ENCODE data around the gene GIPR. TPM values are rescaled to one million over a fixed set of nuclear protein-coding genes. Genes with fewer than 3 reads are reported as not detected.
A peak's percentile ranks its signal among the peaks of the same experiment; 100 is the strongest.

Gene GIPR
- total RNA-seq, 1 donor from 2014 or later: 27.2 TPM

DNA sequence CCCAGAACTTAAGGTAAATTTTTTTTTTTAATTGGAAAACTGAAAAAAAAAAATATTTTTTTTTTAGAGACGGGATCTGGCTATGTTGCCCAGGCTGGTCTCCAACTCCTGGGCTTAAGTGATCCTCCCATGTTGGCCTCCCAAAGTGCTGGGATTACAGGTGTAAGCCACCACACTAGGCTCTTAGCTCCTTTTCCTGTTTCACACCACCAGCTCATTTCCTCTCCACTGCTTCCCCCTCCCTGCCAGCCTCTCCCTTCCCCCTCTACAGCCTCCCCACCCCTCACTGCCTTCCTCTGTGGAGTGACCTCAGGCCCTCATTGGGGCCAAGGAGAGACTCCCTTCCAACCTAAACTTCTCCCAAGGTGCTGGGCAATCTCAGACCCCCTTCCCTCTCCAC is 4.2 kb upstream of the GIPR start:
- TF ChIP-seq, protein P1, sequence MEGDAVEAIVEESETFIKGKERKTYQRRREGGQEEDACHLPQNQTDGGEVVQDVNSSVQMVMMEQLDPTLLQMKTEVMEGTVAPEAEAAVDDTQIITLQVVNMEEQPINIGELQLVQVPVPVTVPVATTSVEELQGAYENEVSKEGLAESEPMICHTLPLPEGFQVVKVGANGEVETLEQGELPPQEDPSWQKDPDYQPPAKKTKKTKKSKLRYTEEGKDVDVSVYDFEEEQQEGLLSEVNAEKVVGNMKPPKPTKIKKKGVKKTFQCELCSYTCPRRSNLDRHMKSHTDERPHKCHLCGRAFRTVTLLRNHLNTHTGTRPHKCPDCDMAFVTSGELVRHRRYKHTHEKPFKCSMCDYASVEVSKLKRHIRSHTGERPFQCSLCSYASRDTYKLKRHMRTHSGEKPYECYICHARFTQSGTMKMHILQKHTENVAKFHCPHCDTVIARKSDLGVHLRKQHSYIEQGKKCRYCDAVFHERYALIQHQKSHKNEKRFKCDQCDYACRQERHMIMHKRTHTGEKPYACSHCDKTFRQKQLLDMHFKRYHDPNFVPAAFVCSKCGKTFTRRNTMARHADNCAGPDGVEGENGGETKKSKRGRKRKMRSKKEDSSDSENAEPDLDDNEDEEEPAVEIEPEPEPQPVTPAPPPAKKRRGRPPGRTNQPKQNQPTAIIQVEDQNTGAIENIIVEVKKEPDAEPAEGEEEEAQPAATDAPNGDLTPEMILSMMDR (IDR thresholded peaks at IDR 0.05; ENCODE audit: unreplicated experiment): no peak
- H3K36me3 Mint-ChIP-seq (ENCODE audit: insufficient read depth): no peaks in the 10 kb centered on the region
- DNase-seq (ENCODE audit: low spot score, unreplicated experiment): no peak
- no peaks in the 10 kb centered on the region for H3K27me3 Mint-ChIP-seq
- H3K4me1 Mint-ChIP-seq (ENCODE audit: low read depth): peaks cover 20% of the 10 kb centered on the region
- H3K9me3 Mint-ChIP-seq (ENCODE audit: low read depth): no peaks in the 10 kb centered on the region
- no peak overlapping the region for H3K27ac Mint-ChIP-seq
- H3K4me3 Mint-ChIP-seq (ENCODE audit: low read depth): no peak overlapping the region

DNA sequence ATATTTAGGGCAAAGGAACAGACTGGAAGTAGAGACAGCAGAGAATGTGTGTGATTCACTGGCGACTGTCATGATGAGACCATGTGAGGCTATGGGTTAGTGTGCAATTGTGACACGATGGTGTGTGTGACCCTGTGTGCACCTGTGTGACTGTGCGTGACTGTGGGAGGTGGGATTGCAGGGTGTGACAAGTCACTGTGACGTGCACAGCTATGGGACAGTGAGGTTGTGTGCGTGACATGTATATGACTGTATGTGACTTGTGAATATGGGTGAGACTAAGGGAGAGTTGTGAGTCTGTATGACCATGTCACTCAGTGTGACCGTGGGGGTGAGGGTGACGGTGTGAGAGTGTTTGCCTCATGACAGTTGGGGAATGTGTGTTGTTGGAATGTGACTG is 3.4 kb upstream of the GIPR start:
- Mint-ChIP-seq H3K27ac (peak overlapping the region; percentile 12), H3K36me3 (ENCODE audit: insufficient read depth) (no peaks in the 10 kb centered on the region)

DNA sequence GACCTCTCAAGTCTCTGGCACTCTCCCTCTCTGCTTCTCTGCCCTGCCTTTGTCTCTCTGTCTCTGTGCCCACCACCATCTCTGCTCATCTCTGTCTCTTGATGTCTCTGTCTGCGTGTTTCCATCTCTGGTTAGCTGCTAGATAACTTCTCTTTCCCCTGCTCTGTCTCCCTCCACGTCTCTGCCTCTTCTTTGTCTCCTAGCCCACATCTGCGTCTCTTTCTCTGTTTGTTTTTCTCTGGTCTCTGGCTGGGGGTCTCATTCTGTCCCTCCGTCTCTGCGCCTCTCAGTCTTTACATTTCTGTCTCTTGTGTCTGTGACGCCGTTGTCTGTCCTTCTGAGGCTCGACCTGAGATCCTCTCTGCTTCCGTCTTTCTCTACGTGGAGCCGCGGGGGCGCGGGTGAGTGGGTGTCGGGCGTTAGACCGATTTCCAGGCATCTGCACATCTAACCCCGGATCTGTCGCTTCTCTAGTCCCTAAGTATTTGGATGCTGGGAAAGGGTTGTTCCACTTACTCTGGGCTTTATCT is 386 bp downstream of the GIPR start:
- no peak for DNase-seq (ENCODE audit: low spot score, unreplicated experiment)
- peaks cover 3% of the 10 kb centered on the region for H3K36me3 Mint-ChIP-seq (ENCODE audit: insufficient read depth)
- peak overlapping the region; percentile 75 for H3K4me3 Mint-ChIP-seq (ENCODE audit: low read depth)
- TF ChIP-seq, protein P1 (IDR thresholded peaks at IDR 0.05; ENCODE audit: unreplicated experiment): no peak
- H3K4me1 Mint-ChIP-seq (ENCODE audit: low read depth): peaks cover 19% of the 10 kb centered on the region
- peak overlapping the region; percentile 34 for H3K27ac Mint-ChIP-seq
- peaks cover 2% of the 10 kb centered on the region for H3K27me3 Mint-ChIP-seq
- H3K9me3 Mint-ChIP-seq (ENCODE audit: low read depth): no peaks in the 10 kb centered on the region

More for the DNA sequence above, 3.4 kb upstream of the GIPR start:
- Mint-ChIP-seq H3K4me3 (ENCODE audit: low read depth) (no peak overlapping the region), H3K27me3 (no peaks in the 10 kb centered on the region), H3K9me3 (ENCODE audit: low read depth) (no peaks in the 10 kb centered on the region), H3K4me1 (ENCODE audit: low read depth) (peaks cover 18% of the 10 kb centered on the region)
- TF ChIP-seq, protein P1 (IDR thresholded peaks at IDR 0.05; ENCODE audit: unreplicated experiment): no peak
- no peak for DNase-seq (ENCODE audit: low spot score, unreplicated experiment)

DNA sequence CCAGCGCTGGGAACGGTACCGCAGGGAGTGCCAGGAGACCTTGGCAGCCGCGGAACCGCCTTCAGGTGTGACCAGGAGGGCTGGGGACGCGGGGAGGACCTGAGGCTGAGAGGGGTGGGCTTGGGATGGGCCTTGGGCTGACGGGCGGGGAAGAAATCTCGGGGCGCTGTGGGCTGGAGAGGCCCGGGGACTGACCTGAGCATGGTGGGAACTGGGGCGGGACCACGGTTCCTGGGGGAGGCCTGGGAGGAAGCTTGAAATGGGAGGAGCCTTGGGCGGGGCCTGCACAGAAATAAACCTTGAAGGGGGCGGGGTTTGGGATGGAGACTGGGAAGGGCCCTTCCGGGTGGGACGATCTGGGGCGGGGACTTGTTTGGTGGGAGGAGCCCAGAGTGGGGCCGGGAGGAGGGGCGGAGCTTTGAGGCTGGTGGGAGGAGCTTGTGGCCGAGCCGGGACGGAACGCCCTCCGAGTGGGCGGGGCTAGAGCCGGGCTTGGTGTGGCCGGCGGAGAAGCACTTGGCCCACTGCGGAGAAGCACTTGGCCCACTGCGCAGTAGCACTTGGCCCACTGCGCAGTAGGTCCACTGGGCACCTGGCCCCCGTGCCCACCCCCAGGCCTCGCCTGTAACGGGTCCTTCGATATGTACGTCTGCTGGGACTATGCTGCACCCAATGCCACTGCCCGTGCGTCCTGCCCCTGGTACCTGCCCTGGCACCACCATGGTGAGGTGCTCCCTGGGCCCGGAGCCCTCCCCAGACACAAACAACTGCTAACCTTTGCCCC is 2.8 kb downstream of the GIPR start:
- Mint-ChIP-seq H3K4me1 (ENCODE audit: low read depth) (peaks cover 17% of the 10 kb centered on the region), H3K9me3 (ENCODE audit: low read depth) (no peaks in the 10 kb centered on the region), H3K27me3 (peaks cover 2% of the 10 kb centered on the region), H3K27ac (no peak overlapping the region), H3K4me3 (ENCODE audit: low read depth) (peak overlapping the region; percentile 59), H3K36me3 (ENCODE audit: insufficient read depth) (peaks cover 3% of the 10 kb centered on the region)
- DNase-seq (ENCODE audit: low spot score, unreplicated experiment): peak; percentile 59
- TF ChIP-seq, protein P1 (IDR thresholded peaks at IDR 0.05; ENCODE audit: unreplicated experiment): no peak

DNA sequence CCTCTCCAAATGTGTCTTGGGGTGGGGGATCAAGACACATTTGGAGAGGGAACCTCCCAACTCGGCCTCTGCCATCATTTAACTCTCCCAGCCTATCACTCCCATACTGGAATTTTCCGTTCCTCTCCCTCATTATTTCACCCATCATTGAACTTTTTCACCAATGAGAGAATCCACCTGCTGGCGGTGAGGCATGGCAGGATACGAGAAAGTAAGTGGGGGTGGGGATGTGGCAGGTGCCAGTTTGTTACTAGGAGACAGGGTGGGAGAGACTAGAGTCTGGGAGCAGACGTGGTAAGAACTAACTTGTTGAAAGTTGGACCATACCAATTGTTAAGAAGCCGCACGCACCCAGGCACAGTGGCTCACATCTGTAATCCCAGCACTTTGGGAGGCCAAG is 6.9 kb downstream of the GIPR start:
- Mint-ChIP-seq H3K9me3 (ENCODE audit: low read depth) (no peaks in the 10 kb centered on the region), H3K4me3 (ENCODE audit: low read depth) (no peak overlapping the region), H3K4me1 (ENCODE audit: low read depth) (peaks cover 5% of the 10 kb centered on the region), H3K36me3 (ENCODE audit: insufficient read depth) (peaks cover 3% of the 10 kb centered on the region), H3K27me3 (peaks cover 2% of the 10 kb centered on the region), H3K27ac (no peak overlapping the region)
- TF ChIP-seq, protein P1 (IDR thresholded peaks at IDR 0.05; ENCODE audit: unreplicated experiment): no peak
- DNase-seq (ENCODE audit: low spot score, unreplicated experiment): no peak

Measured in progenitor cell of endocrine pancreas (in vitro differentiated cells).